HL-60 (cell line): ENCODE results near the gene STAB2.

Experiments
- GABPA ChIP-seq: IDR thresholded peaks from 2 replicates; pipeline ENCODE4 v1.6.1; 2012; ENCODE audit warnings: low read depth
- POLR2AphosphoS5 ChIP-seq: IDR thresholded peaks from 2 replicates; pipeline ENCODE4 v1.6.1; 2012; ENCODE audit warnings: low read depth
- TF ChIP-seq, protein P1 (sequence below): IDR thresholded peaks from one replicate; pipeline ENCODE4 v1.5.1; 2011; ENCODE audit warnings: low read length, control low read depth, inconsistent platforms; ENCODE audit not compliant: insufficient read depth
- TF ChIP-seq, protein P2 (sequence below): IDR thresholded peaks from 2 replicates; pipeline ENCODE4 v1.6.1; 2012; ENCODE audit warnings: low read depth; ENCODE audit not compliant: insufficient replicate concordance

DNA sequence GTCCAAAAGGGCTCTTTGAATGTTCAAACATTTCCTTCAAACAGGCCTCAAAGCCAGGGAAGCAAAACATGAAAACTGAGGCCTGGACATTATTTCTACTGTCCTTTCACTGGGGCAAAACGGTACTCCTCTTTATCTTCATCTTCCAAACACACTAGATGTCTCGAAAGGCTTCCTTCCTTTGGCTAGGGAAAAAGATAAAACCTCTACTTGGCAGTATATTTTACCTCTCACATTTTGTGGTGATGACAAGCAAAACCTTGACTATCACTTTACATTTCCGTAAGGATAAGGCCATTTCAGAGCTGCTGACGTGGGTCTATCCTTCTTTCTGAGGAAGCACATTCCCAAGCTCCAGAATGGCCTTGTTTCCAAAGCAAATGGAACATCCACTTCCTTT is 9.9 kb downstream of the STAB2 start:
- TF ChIP-seq POLR2AphosphoS5 (no peak), GABPA (no peak)
- TF ChIP-seq, protein P1, sequence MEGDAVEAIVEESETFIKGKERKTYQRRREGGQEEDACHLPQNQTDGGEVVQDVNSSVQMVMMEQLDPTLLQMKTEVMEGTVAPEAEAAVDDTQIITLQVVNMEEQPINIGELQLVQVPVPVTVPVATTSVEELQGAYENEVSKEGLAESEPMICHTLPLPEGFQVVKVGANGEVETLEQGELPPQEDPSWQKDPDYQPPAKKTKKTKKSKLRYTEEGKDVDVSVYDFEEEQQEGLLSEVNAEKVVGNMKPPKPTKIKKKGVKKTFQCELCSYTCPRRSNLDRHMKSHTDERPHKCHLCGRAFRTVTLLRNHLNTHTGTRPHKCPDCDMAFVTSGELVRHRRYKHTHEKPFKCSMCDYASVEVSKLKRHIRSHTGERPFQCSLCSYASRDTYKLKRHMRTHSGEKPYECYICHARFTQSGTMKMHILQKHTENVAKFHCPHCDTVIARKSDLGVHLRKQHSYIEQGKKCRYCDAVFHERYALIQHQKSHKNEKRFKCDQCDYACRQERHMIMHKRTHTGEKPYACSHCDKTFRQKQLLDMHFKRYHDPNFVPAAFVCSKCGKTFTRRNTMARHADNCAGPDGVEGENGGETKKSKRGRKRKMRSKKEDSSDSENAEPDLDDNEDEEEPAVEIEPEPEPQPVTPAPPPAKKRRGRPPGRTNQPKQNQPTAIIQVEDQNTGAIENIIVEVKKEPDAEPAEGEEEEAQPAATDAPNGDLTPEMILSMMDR = no peak
- TF ChIP-seq, protein P2, sequence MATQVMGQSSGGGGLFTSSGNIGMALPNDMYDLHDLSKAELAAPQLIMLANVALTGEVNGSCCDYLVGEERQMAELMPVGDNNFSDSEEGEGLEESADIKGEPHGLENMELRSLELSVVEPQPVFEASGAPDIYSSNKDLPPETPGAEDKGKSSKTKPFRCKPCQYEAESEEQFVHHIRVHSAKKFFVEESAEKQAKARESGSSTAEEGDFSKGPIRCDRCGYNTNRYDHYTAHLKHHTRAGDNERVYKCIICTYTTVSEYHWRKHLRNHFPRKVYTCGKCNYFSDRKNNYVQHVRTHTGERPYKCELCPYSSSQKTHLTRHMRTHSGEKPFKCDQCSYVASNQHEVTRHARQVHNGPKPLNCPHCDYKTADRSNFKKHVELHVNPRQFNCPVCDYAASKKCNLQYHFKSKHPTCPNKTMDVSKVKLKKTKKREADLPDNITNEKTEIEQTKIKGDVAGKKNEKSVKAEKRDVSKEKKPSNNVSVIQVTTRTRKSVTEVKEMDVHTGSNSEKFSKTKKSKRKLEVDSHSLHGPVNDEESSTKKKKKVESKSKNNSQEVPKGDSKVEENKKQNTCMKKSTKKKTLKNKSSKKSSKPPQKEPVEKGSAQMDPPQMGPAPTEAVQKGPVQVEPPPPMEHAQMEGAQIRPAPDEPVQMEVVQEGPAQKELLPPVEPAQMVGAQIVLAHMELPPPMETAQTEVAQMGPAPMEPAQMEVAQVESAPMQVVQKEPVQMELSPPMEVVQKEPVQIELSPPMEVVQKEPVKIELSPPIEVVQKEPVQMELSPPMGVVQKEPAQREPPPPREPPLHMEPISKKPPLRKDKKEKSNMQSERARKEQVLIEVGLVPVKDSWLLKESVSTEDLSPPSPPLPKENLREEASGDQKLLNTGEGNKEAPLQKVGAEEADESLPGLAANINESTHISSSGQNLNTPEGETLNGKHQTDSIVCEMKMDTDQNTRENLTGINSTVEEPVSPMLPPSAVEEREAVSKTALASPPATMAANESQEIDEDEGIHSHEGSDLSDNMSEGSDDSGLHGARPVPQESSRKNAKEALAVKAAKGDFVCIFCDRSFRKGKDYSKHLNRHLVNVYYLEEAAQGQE = no peak
